HG03175 (cell line): ENCODE data around the gene SRGAP1.

Experiments
- ATAC-seq: cut with Tn5 transposase; IDR thresholded peaks from one replicate; pipeline ENCODE4 v1.9.1; 2021; ENCODE audit warnings: mild to moderate bottlenecking, moderate library complexity; ENCODE audit not compliant: unreplicated experiment

SRGAP1 gene

DNA sequence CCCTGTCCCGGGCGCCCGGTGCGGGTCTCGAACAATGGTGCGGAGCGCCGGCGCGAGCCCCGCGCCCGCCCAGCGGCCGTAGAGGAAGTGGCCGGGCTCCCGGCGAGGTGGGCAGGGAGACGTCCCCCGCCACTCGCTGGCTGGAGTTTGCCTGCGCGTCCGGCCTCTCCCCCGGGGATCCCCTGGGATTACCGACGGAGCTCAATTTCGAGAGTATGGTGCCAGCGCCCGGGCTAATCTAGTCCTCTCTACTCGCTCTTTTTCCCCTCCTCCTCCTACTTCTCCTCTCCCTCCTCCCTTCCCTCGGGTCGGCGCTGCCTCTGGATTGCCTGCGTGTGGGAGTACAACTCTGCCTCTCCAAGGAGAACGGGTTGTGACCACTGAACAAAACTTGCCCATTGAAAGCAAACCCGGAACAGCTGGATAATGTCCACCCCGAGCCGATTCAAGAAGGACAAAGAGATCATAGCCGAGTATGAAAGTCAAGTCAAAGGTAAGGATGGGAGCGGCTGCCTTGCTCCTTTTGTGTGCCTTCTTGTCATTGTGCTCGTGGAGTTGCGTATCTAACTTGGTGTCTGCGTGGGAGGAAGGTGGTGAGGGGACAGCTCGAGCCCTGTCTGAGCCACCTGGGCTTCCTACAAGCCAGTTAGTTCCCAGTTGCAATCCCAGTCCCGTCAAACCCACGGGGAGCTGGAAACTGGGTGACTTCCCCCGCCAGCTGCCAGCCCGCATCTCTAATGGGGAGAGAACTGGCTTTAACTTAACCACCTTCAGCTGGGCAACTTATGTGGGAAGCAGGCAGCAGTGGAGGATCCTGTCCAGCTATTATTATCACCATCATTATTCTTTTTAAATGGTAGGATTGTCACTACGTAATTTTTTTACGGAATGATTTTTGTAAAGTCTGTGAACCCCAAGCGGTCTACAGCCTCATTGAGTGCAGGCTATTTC, at the start of gene SRGAP1:
SRGAP1 (plus strand) TSS at position 310 of the 951 bp plus-strand sequence; CDS start at position 427, 117 bp downstream.
- peak; percentile 25 for ATAC-seq

DNA sequence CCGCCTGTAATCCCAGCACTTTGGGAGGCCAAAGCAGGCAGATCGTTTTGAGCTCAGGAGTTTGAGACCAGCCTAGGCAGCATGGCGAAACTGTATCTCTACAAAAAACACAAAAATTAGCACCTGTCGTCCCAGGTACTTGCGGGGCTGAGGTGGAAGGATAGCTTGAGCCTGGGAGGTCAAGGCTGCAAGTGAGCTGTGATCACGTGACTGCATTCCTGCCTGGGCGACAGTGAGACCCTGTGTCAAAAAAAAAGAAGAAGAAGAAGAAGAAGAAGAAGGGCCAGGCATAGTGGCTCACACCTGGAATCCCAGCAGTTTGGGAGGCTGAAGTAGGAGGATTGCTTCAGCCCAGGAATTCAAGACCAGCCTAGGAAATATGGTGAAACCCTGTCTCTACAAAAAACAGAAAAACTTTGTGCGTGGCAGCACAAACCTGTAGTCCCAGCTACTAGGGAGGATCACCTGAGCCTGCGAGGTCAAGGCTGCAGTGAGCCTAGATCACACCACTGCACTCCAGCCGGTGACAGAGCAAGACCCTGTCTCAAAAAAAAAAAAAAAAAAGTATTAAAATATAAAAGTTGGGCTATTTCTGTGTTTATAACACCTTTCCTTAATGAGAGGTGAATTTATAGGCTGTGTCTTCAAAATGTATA, 49.3 kb upstream of the SRGAP1 start:
- no peak for ATAC-seq

DNA sequence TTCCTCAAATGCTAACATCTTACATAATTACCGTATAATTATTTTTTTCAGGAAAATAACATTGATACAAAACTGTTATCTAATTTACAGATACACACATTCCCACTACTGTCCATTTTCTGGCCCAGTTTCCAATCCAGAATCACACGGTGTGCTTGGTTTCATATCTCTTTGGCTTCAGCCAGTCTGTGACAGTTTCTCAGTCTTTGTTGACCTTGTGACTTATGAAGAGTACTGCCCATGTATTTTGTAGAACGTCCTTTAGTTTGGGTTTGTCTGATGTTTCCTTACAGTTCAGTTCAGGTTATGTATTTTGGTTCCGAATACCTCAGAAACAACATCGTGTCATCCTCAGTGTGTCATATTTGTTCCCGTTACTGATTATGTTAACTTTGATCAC, 48.6 kb upstream of the SRGAP1 start:
- ATAC-seq: no peak

DNA sequence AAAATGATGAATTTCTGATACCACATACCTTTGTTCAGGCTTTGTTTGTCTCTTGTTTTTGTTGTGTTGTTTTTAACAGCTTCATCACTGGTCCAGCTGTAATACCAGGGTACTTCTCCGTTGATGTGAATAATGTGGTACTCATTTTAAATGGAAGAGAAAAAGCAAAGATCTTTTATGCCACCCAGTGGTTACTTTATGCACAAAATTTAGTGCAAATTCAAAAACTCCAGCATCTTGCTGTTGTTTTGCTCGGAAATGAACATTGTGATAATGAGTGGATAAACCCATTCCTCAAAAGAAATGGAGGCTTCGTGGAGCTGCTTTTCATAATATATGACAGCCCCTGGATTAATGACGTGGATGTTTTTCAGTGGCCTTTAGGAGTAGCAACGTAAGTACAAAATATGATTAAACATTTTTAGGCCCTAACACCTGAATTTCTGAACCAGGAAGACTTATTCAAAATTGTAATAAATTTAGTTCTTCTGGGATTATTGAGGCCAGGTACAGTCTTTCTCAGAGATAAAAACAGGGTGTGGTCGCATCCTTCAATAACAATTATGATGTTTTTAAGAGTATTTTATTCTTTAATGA, 42.4 kb upstream of the SRGAP1 start:
- ATAC-seq: no peak

DNA sequence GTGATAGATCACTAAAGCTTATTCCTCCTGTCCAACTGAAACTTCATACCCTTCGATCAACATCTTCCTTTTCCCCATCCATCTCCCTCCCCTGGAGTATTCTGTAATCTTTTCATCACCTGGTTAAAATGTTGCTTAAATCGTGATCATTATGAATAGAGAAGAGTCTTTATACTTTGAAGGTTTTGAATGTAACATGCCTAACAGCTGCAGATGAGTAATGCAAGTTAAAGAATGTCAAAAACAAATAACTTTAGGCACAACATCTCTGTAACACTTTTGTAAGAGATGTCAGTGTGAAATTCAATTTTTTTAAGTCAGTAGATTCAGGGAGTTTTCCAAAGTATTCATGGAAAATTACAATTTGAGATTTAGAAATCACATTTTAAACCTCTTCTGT, 39.8 kb upstream of the SRGAP1 start:
- ATAC-seq: no peak

DNA sequence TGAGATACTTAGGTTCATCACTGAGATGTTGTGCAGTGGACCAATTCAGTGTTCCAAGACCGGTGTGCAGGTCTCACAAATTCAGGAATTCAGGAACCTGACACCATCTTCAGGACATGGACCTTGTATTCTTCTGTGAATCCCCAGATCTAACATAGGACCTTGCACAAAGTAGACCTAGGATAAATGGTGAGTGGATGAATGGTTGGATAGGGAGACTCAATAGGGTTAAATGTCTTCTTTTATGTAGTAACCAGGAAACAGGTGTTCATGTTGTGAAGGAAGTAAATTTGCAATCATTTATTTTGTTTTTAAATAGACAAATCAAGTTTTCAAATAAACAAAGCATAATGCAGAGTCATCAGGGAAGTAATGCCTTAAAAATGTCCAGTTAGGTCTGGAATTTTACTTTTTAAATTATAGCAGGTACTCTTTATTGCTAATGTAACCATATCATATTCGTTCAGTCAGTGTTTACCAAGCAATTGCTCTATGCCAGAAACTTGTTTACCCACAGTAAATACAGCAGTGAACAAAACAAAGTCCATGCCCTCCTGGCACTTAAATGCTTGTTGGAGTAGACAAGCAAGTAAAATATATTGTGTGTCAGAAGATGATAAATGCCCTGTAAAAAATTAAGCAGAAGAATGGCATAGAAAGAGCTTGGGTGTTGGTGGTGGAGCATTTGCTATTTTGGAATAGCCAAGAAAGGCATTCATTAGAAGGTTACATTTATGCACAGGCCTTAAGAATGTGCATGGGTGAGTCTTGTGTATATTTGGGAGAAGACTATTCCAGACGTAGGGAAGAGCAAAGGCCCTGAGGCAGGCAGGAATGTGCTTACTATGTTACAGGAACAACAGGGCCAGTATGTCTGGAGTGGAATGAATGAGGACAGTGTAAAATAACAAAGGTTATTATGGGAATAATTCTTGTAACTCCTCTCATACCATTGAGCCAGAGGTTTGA, 38.5 kb upstream of the SRGAP1 start:
- ATAC-seq: no peak

DNA sequence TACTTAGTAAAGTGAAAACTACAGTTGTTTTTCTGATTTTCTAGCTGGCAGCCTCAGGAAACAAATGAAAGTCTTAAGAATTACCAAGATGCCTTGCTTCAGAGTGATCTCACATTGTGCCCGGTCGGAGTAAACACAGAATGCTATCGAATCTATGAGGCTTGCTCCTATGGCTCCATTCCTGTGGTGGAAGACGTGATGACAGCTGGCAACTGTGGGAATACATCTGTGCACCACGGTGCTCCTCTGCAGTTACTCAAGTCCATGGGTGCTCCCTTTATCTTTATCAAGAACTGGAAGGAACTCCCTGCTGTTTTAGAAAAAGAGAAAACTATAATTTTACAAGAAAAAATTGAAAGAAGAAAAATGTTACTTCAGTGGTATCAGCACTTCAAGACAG, 35.9 kb upstream of the SRGAP1 start:
- no peak for ATAC-seq

DNA sequence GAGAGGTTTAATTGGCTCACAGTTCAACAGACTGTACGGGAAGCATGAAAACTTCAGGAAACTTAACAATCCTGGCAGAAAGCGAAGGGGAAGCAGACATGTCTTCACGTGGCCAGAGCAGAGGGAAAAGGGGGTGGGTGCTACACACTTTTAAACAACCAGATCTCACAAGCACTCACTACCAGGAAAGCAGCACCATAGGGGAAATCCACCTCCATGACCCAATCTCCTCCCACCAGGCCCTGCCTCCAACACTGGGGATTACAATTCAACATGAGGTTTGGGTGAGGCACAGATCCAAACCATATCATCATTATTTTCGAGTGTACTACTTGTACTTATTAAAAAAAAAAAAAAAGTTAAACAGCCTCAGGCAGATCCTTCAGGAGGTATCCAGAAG, 34.9 kb upstream of the SRGAP1 start:
- ATAC-seq: no peak

DNA sequence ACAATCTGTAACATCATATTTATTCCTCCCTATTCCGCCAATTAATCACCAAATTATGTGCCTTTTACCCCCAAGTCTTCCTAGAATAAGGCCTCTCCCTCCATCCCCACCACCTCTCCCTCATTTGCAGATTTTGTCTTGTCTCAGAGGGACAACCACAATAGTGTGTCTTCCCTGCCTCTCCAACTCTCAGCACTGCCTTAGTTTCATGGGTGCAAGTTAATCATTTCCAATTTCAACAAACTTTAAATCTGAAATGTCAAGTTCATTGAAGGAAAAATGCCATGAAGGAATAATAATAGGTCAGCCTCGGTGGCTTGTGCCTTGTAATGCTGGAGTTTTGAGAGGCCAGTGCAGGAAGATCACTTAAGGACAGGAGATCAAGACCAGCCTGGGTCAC, 33.2 kb upstream of the SRGAP1 start:
- no peak for ATAC-seq

DNA sequence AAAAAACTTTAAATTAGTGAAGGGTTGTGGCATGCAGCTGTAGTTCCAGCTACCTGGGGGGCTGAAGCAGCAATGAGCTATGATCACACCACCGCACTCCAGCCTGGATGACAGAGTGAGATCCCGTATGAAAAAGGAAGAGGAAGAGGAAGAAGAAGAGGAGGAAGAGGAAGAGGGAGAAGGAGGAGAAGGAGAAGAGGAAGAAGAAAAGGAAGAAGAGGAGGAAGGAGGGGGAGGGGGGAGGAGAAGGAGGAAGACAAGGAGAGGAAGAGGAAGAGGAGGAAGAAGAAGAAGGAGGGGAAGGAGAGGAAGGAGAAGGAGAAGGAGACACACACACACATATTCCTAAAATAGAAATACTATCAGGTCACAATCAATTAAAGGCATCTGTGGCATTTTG, 32.7 kb upstream of the SRGAP1 start:
- ATAC-seq: no peak

DNA sequence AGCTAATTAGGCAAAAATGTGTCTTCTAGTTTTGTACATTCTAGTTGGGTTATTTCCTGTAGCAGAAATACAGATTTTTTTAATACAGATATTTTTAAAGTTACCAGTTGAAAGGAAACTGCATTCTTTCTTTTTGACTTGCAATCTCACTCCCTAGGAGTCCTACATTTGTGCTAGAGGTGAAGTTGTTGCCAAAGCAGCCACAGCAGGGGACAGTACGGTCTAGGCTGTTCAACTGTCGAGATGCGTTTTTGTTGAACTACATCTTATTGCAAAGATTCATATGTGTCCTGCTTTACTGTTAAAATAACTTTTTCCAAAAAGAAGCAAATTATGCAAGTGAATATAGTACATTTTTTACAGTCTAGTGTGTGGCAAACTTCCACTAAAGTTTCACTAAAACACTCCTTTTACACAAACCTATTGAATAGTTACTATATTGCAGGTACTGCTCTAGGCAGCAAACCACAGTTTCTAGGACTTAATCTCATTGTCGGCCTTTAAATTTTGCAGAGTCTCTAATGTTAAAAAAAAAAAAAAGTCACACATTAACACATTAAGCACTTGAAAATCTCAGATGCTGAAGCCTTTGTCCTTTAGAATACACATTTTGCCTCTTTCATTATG, 30.2 kb upstream of the SRGAP1 start:
- ATAC-seq: peak; percentile 37

DNA sequence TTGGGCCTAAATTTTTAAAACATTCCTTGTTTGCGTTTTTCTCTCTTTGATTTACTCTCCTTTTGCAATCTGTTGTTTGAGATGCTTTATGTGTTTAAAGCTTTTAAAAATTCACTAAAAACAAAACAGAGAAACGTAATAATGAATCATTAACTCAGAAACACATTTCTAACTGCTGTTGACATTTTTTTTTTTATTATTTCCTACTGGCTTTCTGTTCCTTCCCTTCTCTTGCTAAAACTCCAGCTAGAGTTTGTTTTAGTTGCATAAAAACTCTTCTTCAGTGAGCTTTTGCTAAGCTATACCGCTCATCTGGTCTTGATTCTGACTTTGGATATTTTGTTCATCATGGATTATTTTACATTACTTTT, 29.0 kb upstream of the SRGAP1 start:
- ATAC-seq: no peak

DNA sequence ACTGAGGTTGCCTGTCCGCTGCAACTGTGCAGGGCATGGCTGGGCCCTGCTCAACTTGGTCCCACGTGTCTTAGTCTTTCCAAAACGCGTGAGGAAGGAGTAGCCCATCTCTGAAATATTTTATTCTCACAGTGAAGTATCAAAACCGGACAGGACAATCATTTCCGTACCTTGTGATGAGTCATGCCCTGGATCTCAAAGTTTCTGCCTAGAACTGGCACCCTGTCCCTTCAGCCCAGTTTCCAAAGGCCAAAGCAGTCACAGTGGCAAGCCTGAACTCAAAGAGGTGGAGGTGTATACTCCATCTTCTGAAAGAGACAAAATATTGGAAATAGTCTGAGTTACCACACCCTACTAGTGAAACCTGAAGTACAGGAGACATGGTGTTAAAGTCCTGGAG, 28.5 kb upstream of the SRGAP1 start:
- no peak for ATAC-seq

DNA sequence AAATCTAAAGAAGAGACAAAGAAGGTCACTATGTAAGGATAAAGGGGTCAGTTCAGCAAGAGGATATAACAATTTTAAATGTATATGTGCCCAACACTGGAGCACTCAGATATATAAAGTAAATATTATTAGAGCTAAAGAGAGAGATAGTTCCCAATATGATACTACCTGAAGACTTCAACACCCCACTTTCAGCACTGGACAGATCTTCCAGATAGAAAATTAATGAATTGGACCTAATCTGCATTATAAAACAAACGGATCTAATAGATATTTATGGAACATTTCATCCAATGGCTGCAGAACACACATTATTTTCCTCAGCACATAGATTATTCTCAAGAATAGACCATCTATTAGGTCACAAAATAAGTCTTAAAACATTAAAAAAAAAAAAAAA, 24.1 kb upstream of the SRGAP1 start:
- no peak for ATAC-seq

DNA sequence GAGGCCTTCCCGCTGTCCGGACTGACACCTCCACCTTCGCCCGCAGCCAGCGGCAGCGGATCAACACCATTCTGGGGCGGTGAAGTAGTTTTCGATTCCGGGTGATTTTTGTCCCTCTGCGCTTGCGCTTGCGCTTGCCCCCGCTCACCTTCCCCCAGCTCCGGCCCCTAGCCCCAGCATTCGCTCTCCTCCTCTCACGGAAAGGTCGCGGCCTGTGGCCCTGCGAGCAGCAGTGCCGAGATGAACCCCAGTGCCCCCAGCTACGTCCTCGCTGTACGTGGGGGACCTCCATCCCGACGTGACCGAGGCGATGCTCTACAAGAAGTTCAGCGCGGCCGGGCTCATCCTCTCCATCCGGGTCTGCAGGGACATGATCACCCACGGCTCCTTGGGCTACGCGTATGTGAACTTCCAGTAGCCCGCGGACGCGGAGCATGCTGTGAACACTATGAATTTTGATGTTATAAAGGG, 22.7 kb upstream of the SRGAP1 start:
- ATAC-seq: peak; percentile 54

DNA sequence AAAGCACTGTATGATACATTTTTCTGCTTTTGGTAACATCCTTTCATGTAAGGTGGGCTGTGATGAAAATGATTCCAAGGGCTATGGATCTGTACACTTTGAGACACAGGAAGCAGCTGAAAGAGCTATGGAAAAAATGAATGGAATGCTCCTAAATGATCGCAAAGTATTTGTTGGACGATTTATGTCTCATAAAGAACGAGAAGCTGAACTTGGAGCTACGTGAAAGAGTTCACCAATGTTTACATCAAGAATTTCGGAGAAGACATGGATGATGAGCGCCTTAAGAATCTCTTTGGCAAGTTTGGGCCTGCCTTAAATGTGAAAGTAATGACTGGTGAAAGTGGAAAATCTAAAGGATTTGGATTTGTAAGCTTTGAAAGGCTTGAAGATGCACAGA, 22.1 kb upstream of the SRGAP1 start:
- ATAC-seq: no peak

DNA sequence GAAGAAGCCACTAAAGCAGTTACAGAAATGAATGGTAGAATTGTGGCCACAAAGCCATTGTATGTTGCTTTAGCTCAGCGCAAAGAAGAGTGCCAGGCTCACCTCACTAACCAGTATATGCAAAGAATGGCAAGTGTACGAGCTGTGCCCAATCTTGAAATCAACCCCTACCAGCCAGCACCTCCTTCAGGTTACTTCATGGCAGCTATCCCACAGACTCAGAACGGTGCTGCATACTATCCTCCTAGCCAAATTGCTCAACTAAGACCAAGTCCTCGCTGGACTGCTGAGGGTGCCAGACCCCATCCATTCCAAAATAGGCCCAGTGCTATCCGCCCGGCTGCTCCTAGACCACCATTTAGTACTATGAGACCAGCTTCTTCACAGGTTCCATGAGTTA, 21.5 kb upstream of the SRGAP1 start:
- ATAC-seq: no peak

DNA sequence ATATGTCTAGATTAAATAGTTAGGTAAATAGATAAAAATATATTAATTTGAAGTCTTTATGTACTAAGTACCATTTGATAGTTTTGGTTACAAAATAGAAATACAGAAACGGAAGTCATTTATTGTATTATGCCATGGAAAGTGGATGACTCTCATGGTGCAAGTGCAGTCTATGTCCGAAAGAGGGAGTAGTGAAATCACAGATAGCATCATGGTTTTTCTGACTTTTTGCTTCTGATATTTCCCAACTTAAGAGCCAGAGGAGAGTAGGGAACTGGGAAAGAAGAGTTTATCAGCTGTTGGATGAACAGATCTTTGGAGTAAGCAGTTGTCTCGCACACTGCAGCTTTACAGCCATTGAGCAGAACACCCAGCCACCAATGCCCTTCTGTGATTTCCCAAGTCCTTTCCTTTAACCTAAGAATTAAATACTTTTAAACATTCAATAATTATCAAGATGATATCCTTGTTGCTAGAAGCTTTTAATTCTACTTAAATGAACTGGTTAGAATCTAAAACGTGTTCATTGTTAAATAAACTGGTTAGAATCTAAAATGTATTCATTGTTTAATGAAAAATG, 18.4 kb upstream of the SRGAP1 start:
- ATAC-seq: peak; percentile 82

DNA sequence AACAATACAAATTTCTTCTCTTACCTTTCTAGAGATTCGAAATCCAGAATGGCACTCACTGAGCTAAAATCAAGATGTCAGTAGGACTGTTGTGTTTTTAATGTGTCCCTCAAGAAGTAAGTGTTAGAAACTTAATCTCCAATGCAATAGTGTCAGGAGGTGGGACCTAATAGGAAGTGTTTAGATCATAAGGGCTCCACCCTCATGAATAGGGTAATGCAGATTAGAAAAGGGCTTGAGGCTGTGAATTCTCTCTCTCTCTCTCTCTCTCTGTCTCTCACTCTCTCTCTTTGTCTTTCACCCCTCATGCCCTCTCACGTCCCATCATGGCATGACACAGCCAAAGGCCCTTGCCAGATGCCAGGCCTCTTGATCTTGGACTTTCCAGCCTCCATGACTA, 15.6 kb upstream of the SRGAP1 start:
- ATAC-seq: no peak

DNA sequence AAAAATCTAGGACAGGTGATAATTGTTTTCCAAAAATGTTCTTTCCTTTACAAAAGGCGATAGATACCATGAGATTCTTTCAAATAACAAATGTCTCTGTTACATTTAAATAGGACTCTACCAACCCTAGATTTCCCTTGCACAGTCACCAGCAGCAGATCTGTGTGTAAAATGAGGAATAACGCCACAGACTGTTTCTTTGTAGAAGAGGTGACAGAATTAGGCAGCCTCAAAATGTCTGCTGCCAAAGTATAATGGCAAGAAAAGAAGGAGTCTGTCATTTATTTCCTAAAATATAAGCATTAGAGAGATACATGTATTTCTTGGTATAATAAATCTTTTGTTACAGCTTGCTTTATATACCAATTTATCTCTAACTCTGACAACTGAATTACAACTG, 8.5 kb upstream of the SRGAP1 start:
- no peak for ATAC-seq
